ENCODE results near the gene SEC14L5. TPM values are rescaled to one million over a fixed set of nuclear protein-coding genes. Genes with fewer than 3 reads are reported as not detected.
A peak's percentile ranks its signal among the peaks of the same experiment; 100 is the strongest.

The SEC14L5 gene
- total RNA-seq, 1 experiment from 2014 or later = not detected

DNA sequence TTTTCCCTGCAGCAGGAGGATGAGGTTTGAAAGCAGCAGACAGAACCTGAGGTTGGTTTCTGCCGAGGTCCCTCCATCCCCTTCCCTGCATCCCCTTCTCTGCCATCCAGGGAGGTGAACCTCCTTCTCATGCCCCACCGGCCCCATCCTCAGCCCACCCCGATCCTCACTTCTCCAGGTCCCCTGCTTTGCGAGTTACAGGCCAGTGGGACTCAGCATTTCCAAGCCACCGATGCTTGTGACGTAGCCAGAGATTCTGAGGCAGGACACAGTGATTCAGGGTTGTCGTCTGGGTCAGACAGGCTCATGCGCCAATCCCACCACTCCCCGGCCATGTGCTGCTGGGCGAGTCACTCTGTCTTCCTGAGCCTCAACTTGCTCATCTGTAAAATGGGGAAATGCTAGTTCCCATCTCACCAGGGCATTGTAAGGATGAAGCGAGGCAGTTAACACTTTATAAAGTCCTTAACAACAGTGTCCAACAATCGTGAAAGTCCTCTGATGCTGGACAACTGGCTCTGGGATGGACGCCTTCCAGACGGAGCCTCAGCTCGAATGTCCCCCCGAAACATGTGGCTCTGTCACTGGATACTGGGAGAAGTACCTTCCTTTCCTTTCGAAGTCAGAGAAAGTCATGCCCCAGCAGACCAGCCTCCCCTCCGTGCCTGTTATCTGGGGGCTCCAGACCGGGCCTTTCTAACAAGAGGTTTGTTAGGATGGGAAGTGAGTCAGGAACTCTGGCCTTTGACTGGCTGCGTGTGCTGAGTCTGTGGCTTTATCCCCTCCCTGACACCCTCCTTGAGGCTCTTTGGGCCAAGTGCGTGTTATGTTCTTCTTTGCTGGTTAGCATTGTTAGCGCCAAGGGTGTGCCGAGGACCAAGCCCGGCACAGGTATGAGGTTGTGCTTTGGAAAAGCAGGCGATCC is 21.9 kb downstream of the SEC14L5 start:
- 0 out of 2 replicates have a peak, but pooled peaks cover 2% of the 10 kb centered on the region for H3K9me3 ChIP-seq (ENCODE audit: low read length)
- DNase-seq = no peak
- H3K79me2 ChIP-seq (ENCODE audit: low read length) = no peaks in the 10 kb centered on the region
- H3K27me3 ChIP-seq (ENCODE audit: low read length) = no peaks in the 10 kb centered on the region
- no peak overlapping the region for H2AFZ ChIP-seq (ENCODE audit: low read length)
- no peak overlapping the region for H3K9ac ChIP-seq (ENCODE audit: low read length)
- H3K9me2 ChIP-seq (replicated peaks; ENCODE audit: insufficient read depth, low read length) = no peaks in the 10 kb centered on the region
- no peaks in the 10 kb centered on the region for H3K36me3 ChIP-seq (ENCODE audit: insufficient read depth, low read length)
- H3K27ac ChIP-seq (ENCODE audit: low read length) = no peak overlapping the region
- no peaks in the 10 kb centered on the region for H4K20me1 ChIP-seq (ENCODE audit: insufficient read depth, low read depth, low read length)
- H3K4me2 ChIP-seq (ENCODE audit: low read depth, low read length, poor library complexity, severe bottlenecking) = no peak overlapping the region
- H3K4me3 ChIP-seq (ENCODE audit: low read length) = no peak overlapping the region
- peaks cover 24% of the 10 kb centered on the region for H3K4me1 ChIP-seq (ENCODE audit: low read length)

- Histone ChIP-seq H3K27me3 (ENCODE audit: low read length) (no peaks in the 10 kb centered on the region), H3K4me1 (ENCODE audit: low read length) (peaks cover 22% of the 10 kb centered on the region), H3K79me2 (ENCODE audit: low read length) (no peaks in the 10 kb centered on the region), H3K4me3 (ENCODE audit: low read length) (no peak overlapping the region), H3K9me2 (replicated peaks; ENCODE audit: insufficient read depth, low read length) (no peaks in the 10 kb centered on the region), H4K20me1 (ENCODE audit: insufficient read depth, low read depth, low read length) (no peaks in the 10 kb centered on the region), H3K36me3 (ENCODE audit: insufficient read depth, low read length) (no peaks in the 10 kb centered on the region), H2AFZ (ENCODE audit: low read length) (no peak overlapping the region), H3K9ac (ENCODE audit: low read length) (no peak overlapping the region), H3K4me2 (ENCODE audit: low read depth, low read length, poor library complexity, severe bottlenecking) (no peak overlapping the region), H3K27ac (ENCODE audit: low read length) (no peak overlapping the region), H3K9me3 (ENCODE audit: low read length) (0 out of 2 replicates have a peak, but pooled peaks cover 2% of the 10 kb centered on the region)
- no peak for DNase-seq
Observed at GRCh38 chr16:4980691-4981090, 22.6 kb downstream of the SEC14L5 start.

DNA sequence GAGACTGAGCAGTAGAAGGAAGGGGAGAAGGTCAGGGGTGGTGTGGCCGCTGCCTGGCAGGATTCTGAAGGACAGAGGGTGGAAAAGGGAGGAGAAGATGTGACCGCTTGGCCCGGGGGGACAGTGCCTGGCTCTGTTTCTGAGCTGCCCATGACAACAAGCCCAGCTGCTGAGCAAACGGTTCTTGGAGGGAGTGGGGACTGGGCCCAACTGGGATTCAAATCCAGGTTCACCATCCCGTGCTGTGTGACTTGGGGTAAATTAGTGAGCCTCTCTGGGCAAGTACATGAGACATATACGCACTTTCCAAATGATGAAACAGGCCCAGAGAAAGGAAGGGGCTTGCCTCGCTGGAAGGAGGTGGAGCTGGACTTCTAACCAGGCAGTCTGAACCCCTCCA is 23.3 kb downstream of the SEC14L5 start:
- H3K27me3 ChIP-seq (ENCODE audit: low read length) = no peaks in the 10 kb centered on the region
- H4K20me1 ChIP-seq (ENCODE audit: insufficient read depth, low read depth, low read length) = no peaks in the 10 kb centered on the region
- no peak overlapping the region for H3K4me3 ChIP-seq (ENCODE audit: low read length)
- H3K9me2 ChIP-seq (replicated peaks; ENCODE audit: insufficient read depth, low read length) = no peaks in the 10 kb centered on the region
- H3K36me3 ChIP-seq (ENCODE audit: insufficient read depth, low read length) = no peaks in the 10 kb centered on the region
- no peak overlapping the region for H3K4me2 ChIP-seq (ENCODE audit: low read depth, low read length, poor library complexity, severe bottlenecking)
- peaks cover 14% of the 10 kb centered on the region for H3K4me1 ChIP-seq (ENCODE audit: low read length)
- no peak overlapping the region for H2AFZ ChIP-seq (ENCODE audit: low read length)
- no peak overlapping the region for H3K9ac ChIP-seq (ENCODE audit: low read length)
- 0 out of 2 replicates have a peak, but pooled peaks cover 2% of the 10 kb centered on the region for H3K9me3 ChIP-seq (ENCODE audit: low read length)
- no peak overlapping the region for H3K27ac ChIP-seq (ENCODE audit: low read length)
- no peaks in the 10 kb centered on the region for H3K79me2 ChIP-seq (ENCODE audit: low read length)
- no peak for DNase-seq

DNA sequence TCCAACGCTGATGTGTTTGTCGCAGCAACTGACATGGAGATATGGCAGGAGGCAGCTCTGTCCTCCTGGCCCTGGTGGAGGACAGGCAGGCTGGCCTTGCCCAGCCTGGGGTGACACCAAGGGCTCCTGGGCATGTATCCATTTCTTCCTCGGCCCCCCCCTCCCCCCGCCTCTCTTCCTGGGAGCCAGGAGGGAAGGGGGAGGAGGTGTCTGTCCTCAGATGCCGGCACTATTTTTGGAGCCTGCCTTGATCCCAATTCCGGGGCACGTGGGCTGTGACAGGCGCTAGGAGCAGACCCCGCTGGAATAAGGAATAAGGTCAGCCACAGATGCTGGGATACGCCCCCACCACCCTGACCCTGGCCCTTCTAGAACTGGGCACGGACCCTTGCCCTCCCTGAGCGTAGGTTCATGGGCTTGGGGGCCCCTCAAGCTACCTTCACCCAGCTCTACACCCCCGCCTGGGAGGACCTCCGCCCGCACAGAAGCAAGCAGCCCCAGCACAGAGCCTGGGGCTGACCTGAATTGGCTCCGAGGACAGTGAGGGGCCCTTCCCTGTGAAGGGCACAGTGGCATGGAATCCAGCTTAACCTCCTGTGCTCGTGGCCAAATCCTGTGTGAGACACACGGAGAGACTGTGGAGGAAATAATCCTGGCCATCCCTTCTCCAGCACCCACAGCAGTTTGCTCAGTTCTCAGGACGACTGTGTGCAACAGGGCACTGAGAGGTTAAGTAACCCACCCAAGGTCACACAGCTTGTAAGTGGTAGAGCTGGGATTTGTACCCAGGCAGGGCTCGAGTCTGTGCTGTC is 24.1 kb downstream of the SEC14L5 start:
- Histone ChIP-seq H3K9me2 (replicated peaks; ENCODE audit: insufficient read depth, low read length) (no peaks in the 10 kb centered on the region), H3K4me2 (ENCODE audit: low read depth, low read length, poor library complexity, severe bottlenecking) (no peak overlapping the region), H3K27ac (ENCODE audit: low read length) (no peak overlapping the region), H3K9ac (ENCODE audit: low read length) (no peak overlapping the region), H4K20me1 (ENCODE audit: insufficient read depth, low read depth, low read length) (no peaks in the 10 kb centered on the region), H3K27me3 (ENCODE audit: low read length) (no peaks in the 10 kb centered on the region), H3K9me3 (ENCODE audit: low read length) (0 out of 2 replicates have a peak, but pooled peaks cover 2% of the 10 kb centered on the region), H3K36me3 (ENCODE audit: insufficient read depth, low read length) (no peaks in the 10 kb centered on the region), H3K79me2 (ENCODE audit: low read length) (no peaks in the 10 kb centered on the region), H3K4me3 (ENCODE audit: low read length) (no peak overlapping the region), H3K4me1 (ENCODE audit: low read length) (peaks cover 9% of the 10 kb centered on the region), H2AFZ (ENCODE audit: low read length) (no peak overlapping the region)
- DNase-seq = peak; percentile 22

GRCh38 chr16:4984174-4984990 is 26.3 kb downstream of the SEC14L5 start:
- Histone ChIP-seq H2AFZ (ENCODE audit: low read length) (no peak overlapping the region), H3K27ac (ENCODE audit: low read length) (no peak overlapping the region), H4K20me1 (ENCODE audit: insufficient read depth, low read depth, low read length) (no peaks in the 10 kb centered on the region), H3K4me2 (ENCODE audit: low read depth, low read length, poor library complexity, severe bottlenecking) (peak overlapping the region; percentile 12), H3K4me3 (ENCODE audit: low read length) (no peak overlapping the region), H3K4me1 (ENCODE audit: low read length) (peaks cover 7% of the 10 kb centered on the region), H3K9me3 (ENCODE audit: low read length) (0 out of 2 replicates have a peak, but pooled peaks cover 2% of the 10 kb centered on the region), H3K9ac (ENCODE audit: low read length) (no peak overlapping the region), H3K27me3 (ENCODE audit: low read length) (no peaks in the 10 kb centered on the region), H3K36me3 (ENCODE audit: insufficient read depth, low read length) (no peaks in the 10 kb centered on the region), H3K79me2 (ENCODE audit: low read length) (no peaks in the 10 kb centered on the region), H3K9me2 (replicated peaks; ENCODE audit: insufficient read depth, low read length) (no peaks in the 10 kb centered on the region)
- peak; percentile 54 for DNase-seq

GRCh38 chr16:4987250-4987579 is 29.1 kb downstream of the SEC14L5 start:
- H3K9ac ChIP-seq (ENCODE audit: low read length) = no peak overlapping the region
- H3K27me3 ChIP-seq (ENCODE audit: low read length) = no peaks in the 10 kb centered on the region
- no peaks in the 10 kb centered on the region for H3K79me2 ChIP-seq (ENCODE audit: low read length)
- H2AFZ ChIP-seq (ENCODE audit: low read length) = no peak overlapping the region
- no peak overlapping the region for H3K4me3 ChIP-seq (ENCODE audit: low read length)
- peak; percentile 10 for DNase-seq
- H4K20me1 ChIP-seq (ENCODE audit: insufficient read depth, low read depth, low read length) = no peaks in the 10 kb centered on the region
- H3K36me3 ChIP-seq (ENCODE audit: insufficient read depth, low read length) = no peaks in the 10 kb centered on the region
- H3K4me2 ChIP-seq (ENCODE audit: low read depth, low read length, poor library complexity, severe bottlenecking) = no peak overlapping the region
- H3K9me3 ChIP-seq (ENCODE audit: low read length) = 0 out of 2 replicates have a peak, but pooled peaks cover 2% of the 10 kb centered on the region
- H3K4me1 ChIP-seq (ENCODE audit: low read length) = peaks cover 7% of the 10 kb centered on the region
- H3K27ac ChIP-seq (ENCODE audit: low read length) = no peak overlapping the region
- no peaks in the 10 kb centered on the region for H3K9me2 ChIP-seq (replicated peaks; ENCODE audit: insufficient read depth, low read length)

- Histone ChIP-seq H3K4me1 (ENCODE audit: low read length) (peaks cover 7% of the 10 kb centered on the region), H3K9me2 (replicated peaks; ENCODE audit: insufficient read depth, low read length) (no peaks in the 10 kb centered on the region), H3K4me2 (ENCODE audit: low read depth, low read length, poor library complexity, severe bottlenecking) (no peak overlapping the region), H3K36me3 (ENCODE audit: insufficient read depth, low read length) (no peaks in the 10 kb centered on the region), H3K79me2 (ENCODE audit: low read length) (no peaks in the 10 kb centered on the region), H3K27me3 (ENCODE audit: low read length) (no peaks in the 10 kb centered on the region), H3K9ac (ENCODE audit: low read length) (no peak overlapping the region), H3K9me3 (ENCODE audit: low read length) (0 out of 2 replicates have a peak, but pooled peaks cover 2% of the 10 kb centered on the region), H4K20me1 (ENCODE audit: insufficient read depth, low read depth, low read length) (no peaks in the 10 kb centered on the region), H3K4me3 (ENCODE audit: low read length) (no peak overlapping the region), H2AFZ (ENCODE audit: low read length) (no peak overlapping the region), H3K27ac (ENCODE audit: low read length) (no peak overlapping the region)
- DNase-seq = peak; percentile 27
Observed at GRCh38 chr16:4987580-4988374, 29.6 kb downstream of the SEC14L5 start.

All from Karpas-422 (cell line).